Stimulated activated CD8-positive, alpha-beta memory T cell treated with anti-CD3 and anti-CD28 coated beads, Interleukin-15, amount 100 ng/mL, for 4 hours (primary cell): ENCODE measurements around the gene SLC41A3.
"Not testable (repeated sequence)": the region's sequence is repeated elsewhere in the genome, so short reads cannot be mapped to it uniquely, and the experiment has no call there.

Experiments
- DNase-seq, 2 donors: peaks; one replicate each; pipeline ENCODE4 v3.0.0-alpha.2; 2020; ENCODE audit warnings: low read depth in 2 of 2

SLC41A3 gene

DNA sequence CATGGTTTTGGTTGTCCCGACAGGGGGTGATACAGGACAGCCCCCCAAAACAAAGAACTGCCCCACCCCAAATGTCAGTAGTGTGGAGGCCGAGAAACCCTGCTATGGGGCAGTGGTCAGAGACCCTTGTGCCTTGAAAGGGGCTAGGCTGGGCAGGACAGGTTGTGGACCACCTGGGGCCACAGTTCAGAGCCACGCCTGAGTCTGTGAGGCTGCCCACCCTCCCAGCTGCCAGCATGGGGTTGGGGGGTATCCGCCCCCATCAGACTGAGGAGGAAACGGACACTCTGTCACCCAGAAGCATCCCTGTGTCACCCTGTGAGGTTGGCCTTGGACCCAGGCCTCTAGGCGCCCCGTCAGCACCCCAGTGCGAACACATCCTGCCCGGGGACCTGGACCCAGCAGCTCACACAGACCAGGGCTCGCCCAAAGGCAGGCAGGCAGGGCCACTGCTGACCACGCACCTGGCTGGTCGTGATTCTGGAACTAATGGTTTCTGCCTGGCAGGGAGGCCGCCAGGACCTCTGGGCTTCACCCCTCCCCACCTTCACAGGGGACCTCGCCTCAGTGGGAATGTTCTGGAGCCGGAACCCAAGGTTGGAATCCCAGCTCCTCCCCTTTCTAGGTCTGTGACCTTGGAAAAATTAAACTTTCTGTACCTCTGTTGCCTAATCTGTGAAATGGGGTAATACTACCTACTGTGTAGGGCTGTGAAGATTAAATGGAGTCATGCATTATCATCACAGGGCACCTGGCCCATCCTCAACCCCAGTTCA lies 1.4 kb downstream of the SLC41A3 start:
- no peak for DNase-seq

DNA sequence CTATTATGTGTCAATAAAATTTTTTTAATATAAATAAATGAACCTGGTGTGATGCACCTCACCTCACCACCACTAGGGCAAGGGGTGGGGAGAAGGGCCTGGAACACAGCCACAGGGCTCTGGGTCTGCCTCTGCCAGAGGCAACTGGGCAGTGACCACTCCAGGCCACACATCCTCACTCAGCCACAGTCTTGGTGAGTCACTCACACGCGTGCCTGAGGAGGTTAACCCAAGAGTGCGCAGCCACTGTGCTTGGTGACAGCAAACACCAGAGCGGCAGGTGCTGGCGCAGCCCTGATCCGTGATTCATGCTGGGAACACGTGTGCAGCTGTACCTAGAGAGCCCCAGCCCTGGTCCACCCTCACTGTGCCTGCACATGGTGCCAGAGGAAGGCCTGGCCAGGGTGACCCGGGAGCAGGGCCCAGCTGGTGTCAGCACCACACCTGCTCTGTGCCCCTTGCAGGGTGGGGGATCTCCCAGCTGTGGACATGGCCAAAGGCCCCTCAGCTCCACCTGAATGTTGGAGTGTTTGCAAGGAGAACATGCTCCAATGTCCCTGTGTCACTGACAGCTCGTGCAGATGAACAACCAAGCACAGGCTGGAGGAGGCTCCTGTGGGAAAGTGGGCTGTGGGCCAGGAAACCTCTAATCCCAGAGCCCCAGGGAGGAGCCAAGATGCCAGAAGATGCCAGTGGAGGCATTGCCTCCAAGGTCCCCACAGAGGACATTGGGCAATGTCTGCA lies 2.1 kb downstream of the SLC41A3 start:
- DNase-seq, result no peak

DNA sequence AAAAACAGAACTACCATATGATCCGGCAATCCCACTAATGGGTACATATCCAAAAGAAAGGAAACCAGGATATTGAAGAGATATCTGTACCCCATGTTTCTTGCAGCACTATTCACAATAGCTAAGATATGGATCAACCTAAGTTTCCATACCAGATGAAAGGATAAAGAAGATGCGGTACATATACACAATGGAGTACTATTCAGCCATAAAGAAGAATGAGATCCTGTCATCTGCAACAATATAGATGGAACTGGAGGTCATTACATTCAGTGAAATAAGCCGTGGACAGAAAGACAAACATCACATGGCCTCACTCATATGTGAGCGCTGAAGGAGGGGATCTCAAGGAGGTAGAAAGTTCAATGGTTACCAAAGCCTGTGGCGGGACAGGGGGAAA lies 3.0 kb downstream of the SLC41A3 start:
- DNase-seq, result no peak

DNA sequence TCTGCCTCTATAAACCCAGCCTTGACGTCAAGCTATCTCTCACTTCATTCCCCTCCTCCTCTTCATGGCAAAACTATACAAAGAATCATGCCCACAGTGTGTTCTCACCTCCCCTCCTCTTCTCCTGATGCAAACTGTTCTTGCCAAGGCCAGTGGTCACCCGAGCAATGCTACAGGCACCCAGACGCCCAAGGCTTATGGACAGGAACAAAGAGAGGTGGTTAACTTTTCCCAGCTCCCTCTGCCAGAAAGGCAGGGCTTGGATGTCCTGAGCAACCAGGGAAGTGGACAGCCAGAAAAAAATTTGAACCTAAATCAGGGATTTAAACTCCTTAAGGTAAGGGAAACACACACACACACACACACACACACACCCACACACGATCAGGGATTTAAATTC lies 5.1 kb downstream of the SLC41A3 start:
- no peak for DNase-seq

DNA sequence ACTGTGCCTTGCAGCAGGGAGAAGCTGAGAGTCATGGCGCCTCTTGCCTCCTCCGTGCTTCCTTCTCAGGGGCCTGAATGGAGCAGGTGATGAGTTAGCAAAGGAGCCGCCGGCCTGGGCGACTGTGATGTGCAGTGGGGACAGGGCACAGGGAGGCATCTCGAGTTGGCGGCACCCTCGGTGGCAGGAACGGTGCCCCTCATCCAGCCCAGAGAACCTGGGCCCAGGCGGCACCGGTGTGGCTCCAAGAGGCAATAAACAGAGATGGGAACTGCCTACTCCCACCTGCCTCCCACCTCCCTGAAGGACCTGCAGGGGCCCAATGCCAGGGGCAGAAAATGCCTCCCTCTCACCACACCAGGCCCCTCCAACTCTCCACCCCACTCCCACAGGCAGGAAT lies 6.2 kb downstream of the SLC41A3 start:
- DNase-seq, result no peak

DNA sequence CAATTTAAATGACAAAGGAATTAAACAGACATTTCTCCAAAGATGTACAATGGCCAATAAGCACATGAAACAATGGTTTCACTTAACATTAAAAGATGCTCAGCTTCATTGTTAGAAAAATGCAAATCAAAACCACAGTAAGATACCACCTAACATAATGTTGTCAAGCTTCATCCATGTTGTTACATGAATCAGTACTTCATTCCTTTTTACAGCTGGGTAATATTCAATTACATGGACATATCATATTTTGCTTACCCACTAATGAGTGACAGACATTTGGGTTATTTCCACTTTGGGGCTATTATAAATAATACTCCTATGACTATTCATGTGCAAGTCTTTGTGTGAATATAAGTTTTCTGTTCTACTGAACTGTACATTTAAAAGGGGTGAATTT lies 7.8 kb downstream of the SLC41A3 start:
- no peak for DNase-seq

DNA sequence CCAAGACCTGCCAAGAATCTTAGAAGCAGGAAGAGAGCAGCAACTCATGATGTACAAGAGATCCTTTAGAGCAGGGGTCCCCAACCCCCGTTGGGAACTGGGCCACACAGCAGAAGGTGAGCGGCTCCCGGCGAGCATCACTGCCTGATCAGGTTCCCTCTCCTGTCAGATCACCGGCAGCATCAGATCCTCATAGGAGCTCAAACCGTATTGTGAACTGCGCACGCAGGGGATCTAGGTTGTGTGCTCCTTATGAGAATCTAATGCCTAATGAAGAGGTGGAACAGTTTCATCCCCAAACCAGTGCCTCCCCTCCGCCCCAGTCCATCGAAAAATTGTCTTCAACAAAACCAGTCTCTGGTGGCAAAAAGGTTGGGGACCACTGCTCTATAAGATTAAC lies 13.8 kb downstream of the SLC41A3 start:
- DNase-seq, result no peak

DNA sequence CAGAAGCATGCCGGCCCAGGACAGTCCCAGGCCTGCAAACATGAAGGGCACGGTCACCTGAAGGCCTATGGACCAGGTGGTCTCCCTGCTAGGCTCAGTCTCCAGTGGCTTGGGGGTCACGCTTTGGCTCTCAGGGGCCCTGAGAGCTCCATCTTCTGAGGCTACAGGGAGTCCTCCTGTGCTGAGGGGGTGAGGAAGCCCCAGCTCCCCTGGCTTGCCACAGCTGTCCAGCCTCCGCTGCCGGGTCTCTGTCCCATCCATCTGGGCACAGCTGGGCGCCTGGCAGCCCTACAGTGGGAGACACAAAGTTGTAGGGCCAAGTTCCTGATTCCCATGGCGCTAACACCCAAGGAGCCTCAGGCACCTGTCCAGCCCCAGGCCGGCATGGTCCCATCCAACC lies 16.0 kb downstream of the SLC41A3 start:
- DNase-seq, result no peak

DNA sequence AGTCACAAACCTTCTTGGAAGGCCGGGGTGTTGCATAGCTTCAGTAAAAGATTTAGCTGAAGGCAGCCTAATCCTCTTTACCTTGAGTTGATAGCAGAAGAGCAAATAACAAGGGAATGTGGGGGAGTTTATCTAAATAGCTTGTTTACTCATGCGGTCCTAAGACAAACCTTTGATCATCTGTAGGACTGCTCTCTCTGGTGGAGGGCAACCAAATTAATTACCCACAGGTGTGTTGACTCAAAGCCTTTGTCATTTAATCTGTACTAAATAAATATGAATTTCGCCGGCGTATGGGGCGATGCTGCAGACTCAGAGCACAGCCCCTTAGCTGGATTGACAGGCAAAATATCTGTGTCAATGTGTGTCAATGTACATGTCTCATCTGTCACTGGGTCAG lies 17.2 kb downstream of the SLC41A3 start:
- not testable (repeated sequence) for DNase-seq

DNA sequence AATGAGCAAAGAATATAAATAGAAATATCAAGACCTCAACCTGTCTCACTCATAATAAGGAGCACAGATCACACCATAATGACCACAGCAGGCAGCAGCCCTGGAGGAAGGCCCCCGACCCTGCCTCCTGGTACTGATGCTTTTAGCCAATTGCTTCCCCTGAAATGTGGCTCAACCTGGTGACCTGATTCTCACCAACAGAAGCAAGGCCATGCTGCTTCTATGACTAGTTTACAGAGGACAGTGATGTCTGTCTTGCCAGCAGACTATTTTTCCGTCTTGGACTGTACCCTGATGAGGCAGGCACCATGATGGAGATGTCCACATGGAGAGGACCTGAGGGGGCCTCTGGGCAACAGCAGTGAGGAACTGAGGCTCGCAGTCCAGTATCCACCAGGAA lies 18.0 kb downstream of the SLC41A3 start:
- no peak for DNase-seq

DNA sequence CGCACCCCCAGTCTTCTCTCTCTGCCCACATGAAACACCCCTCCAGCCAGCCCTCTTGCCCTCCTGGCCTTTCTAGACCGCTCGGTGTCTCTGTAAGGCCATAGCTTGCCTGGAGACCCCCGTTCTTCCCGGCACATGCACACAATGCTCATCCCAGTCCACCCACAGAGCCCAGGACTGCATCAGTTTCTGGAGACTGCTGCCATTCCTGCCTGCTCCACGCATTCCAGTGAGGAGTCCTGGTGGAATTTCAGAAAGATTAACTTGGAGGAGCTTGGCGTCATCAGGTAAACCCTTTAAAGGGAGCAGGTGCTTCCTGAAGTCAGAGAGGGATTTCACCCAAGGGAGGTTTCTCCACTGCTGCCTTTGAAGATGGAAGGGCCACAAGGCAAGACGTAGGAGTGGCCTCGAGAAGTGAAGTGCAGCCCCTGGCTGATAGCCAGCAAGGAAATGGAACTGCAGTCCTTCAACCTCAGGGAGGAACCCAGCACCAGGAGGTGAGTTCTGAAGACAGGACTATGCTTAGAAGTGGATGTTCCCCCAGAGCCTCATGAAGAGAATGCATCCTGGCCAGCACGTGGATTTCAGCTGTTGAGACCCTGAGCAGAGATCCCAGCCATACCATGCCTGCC lies 19.2 kb downstream of the SLC41A3 start:
- no peak for DNase-seq

DNA sequence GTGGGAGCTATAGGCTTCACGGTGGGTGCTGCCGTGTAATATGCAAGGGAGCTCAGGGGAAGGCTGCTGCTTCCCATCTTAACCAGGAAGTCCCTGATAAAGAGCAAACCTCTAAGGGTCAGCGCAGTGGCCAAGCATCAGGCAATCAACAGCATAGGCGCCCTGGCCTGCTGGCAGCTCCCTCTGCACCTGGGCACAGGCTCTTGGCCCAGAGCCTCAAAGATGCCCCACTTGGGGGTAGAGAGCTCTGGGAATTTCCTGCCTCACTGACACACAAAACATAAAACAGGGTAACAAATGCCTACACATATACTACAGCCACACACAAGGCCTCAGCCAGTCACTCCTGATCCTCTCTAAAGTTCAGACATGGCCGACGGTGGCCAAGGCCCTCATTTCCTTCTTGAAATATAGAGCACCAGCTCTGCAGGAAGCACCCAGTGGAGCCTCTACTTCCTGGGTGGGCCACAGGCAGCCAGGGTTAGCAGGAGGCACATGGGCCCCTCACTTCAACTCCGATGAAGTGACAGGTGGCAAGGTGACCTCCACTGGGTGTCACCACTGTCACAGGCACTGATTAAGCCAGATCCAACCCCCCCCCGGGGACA lies 20.5 kb downstream of the SLC41A3 start:
- no peak for DNase-seq

DNA sequence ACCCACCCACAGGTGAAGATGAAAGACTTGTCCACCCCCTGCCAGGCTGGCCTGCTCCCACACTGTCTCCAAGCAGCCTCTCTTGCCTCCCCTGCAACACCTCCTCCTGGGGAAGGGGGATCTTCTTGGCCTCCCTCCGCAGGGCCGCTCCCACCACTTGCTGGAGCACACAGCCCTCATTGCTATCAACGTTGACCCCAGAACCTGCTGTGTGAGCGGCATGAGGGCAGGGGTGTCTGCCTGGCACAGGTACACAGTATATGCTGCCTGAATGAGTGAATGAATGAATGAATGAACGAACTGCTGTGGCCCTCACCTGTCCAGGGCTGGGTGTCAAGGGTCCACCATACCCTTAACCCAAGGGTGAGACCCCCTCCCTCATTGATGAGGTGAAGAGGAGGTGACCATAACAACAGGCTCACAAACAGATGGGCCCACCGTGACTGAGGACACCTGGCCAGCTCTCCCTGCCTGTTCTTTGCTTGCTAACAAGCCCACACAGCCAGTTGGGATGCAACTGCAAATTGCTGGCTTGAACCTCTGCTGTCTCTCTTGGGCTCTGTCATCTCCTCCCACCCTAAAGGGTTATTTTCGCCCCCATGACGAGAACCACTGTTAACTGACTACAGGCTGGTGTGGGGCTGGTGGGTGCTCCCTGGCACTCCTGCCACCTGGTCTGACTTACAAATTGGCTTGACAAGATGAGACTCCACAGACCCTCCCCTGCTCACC lies 22.5 kb downstream of the SLC41A3 start:
- no peak for DNase-seq

DNA sequence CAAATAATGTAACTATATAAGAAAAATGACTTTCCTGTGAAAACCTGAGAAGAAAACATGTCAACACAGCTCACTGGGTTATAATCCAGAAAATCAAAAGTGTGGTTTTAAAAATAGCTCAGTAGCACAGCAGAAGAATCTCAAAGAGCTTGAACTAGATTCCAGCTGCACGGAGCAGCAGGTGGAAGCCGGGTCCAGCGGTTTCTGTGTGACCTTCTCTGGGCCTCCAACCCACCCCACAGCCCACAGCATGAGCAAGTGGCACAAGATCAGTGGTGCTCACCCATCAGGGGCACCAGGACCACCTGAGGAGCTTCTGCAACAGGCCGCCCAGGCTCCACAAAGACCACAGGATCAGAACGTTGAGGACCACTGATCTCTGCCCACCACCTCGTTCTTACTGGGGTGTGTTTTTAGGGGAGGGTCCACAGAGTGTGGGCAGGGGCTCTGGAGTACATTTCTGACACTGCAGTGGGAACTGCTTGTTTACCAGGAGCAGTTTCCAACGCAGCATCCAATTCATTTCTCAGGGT lies 23.2 kb downstream of the SLC41A3 start:
- no peak for DNase-seq

DNA sequence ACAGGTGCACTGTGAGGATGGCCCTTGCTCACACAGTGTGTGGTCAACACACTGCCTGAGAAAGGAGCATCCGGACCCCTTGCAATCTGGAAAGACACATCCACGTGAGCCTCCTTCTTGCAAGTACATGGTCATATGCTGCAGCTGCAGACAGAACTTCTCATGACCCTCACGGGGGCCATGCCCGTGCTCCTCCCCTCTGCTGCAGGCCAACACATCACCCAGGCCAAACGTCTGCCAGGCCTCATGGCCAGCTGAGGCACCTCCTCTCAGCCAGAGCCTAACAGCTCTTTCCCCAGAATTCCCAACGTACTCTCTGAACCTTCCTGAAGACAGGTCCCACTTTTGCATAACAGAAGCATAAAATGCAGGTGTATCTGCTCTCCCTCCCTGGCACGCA lies 25.3 kb downstream of the SLC41A3 start:
- DNase-seq, result no peak

DNA sequence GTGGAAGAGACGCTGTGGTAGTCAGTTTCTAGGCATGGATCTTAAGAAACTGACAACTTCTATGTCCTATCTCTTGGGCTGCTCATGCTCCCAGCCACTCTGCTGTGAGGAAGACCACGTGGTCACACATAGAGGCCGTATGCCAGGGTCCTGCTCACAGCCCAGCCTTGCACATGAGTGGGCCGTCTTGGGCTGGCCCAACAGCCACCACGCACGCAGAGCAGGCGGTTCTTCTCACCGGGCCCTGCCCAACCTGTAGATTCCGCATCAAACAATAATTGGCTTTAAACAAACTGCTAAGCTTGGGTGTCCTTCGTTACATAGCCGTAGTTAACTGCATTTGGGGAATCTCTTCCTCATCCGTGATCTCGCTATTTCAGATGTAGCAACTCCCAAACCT lies 26.0 kb downstream of the SLC41A3 start:
- DNase-seq, result no peak

DNA sequence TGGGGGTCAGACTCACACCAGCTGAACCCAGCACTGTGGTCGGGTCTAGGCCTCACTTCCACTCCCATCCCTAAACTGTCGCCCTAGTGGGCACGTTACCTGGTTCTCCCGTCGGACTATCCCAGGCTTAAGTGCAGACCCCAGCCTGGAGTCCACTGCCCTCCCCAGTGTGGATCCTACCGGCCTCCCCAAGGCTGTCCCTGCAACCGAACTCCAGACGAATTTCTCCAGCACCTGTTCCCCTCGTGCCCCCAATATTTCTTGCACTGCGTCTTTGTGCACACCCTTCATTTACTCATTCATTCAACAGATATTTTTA lies 26.5 kb downstream of the SLC41A3 start:
- no peak for DNase-seq

DNA sequence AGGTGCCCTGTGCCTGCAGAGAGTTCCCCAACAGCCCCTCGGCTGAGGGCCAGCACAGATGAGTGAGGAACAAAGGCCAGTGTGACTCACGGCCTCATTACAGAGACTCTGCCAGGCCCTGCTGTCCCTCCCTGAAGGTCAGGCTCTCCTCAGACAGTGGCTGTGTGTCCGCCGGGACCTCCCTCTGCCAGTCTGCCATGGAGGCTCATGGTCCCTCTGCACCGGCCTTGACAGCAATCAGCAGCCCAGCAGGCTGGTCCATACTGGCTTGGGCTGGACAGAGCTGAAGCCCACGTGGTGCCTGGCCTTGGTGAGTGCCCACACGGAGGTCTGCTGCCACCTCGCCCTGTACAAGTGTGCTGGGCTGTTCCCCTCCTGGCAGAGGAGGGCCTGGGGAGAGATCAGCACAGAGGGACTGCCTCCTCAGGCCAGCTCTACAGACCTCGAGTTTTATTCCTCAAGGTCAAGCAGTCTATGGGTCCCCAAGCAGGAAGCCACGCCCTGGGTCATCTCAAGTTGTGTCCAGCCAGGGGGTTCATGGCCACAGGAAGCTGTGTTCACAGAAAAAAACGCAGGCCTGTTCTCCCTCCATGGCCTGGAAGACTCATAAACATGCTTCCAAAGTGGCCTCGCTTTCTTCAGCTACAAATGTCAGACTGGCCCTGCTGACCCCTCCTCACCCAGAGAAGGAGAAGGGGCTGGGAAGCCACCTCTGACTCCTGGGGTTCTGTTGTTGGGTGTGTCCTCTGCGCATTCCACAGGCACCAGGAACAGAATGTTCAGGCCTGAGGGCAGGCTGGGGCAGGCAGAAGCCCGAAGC lies 27.0 kb downstream of the SLC41A3 start:
- DNase-seq, result no peak

DNA sequence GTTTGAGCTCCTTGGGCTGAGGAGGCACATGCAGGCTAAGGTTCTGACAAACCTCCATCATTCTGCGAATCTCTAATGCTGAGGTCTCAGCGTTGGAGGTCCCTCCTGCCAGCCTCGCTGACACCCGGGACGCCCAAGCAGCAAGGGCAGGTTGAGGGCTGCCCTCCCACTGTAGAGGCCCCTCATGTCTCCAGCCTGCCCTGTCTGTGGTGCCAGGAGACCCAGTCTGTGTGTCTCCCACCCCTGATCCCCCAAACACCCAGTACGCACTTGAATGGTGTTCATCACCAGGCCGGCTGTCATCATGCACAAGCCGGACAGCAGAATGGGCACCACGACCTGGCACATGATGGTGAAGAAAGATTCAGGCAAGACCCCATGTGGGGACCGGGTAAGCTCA lies 27.8 kb downstream of the SLC41A3 start:
- DNase-seq, result no peak

DNA sequence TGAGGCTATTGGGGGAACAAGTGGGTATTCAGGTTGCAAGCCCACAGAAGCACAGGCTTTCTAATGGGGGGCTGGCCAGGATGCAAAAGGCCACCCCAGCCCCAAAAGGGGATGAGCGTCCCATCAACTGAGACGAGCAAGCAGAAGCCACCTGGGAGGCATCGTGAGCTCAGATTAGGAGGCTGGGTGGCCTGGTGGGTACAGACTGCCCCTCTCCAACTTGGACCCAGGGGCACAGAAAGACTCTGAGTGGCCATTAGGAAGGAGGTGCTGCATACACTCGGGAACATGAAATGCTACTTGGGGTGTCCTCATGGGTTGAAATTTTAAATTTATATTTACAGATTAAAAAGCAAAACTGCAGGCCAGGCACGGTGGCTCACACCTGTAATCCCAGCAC lies 29.1 kb downstream of the SLC41A3 start:
- no peak for DNase-seq
